Omental fat pad (tissue), 4 donors: Measurements from ENCODE around the gene RNF123. TPM values are rescaled to one million over a fixed set of nuclear protein-coding genes. Genes with fewer than 3 reads are reported as not detected.

Source experiments
- ATAC-seq: fragments of 150-250 bp; one replicate; pipeline ENCODE4 v1.9.1; 2016; ENCODE audit warnings: mild to moderate bottlenecking, moderate library complexity; ENCODE audit not compliant: low FRiP score
- DNase-seq: peaks from one replicate; pipeline ENCODE4 v3.0.0-alpha.2; 2019; ENCODE audit warnings: low spot score
- total RNA-seq, 4 donors: library from RNA; depleted of rRNA; stranded (reverse); fragments of >200 nt; gene quantifications; one replicate each; pipeline ENCODE4 v1.1.0, GENCODE V29; 2016
- TF ChIP-seq, protein P1 (sequence below), 3 donors: fragments of 450-650 bp; IDR thresholded peaks; one replicate each; pipeline ENCODE4 v1.5.1; 2016 to 2017; ENCODE audit warnings: antibody characterized with exemption in 3 of 3, mild to moderate bottlenecking in 3 of 3, moderate library complexity in 2 of 3

The RNF123 gene
- total RNA-seq, 4 donors from 2014 or later, result 22.2 to 28.7 (median 26.7) TPM

DNA sequence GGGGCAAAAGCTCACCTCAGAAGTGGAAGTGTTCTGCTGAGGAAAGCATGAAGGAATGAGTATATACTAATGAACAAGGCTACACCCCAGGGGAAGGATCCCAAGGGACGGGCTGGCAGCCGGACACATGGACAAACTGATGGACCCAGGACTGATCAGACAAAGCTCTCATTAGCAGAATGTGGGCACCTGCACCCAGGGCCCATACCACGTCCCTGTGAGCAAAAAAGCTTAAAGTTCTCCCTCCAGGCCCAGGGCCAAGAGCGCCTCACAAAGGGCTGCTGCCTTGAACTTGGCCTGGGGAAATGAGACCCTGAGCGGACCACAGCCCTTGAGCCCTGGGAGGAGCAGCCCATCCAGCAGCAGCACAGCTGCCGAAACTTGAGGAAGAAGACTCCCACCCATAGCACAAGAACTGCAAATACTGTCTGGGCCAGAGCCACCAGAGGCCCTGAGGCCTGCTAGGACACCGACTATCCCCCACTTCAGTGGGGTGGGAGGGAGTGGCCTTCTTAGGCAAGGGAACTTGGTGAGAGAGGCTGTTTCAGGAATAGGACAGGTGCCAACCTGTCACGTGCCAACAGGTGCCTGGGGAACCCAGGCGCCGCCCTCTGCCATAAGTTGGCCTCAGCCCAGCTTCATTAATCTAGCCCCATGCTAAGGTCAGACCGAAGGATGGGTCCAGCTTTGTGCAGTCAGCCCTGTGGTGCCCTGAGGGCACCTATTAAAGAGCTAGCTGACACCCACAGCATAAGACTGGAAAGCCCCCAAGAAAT, 36.7 kb downstream of the RNF123 start:
- TF ChIP-seq, protein P1, sequence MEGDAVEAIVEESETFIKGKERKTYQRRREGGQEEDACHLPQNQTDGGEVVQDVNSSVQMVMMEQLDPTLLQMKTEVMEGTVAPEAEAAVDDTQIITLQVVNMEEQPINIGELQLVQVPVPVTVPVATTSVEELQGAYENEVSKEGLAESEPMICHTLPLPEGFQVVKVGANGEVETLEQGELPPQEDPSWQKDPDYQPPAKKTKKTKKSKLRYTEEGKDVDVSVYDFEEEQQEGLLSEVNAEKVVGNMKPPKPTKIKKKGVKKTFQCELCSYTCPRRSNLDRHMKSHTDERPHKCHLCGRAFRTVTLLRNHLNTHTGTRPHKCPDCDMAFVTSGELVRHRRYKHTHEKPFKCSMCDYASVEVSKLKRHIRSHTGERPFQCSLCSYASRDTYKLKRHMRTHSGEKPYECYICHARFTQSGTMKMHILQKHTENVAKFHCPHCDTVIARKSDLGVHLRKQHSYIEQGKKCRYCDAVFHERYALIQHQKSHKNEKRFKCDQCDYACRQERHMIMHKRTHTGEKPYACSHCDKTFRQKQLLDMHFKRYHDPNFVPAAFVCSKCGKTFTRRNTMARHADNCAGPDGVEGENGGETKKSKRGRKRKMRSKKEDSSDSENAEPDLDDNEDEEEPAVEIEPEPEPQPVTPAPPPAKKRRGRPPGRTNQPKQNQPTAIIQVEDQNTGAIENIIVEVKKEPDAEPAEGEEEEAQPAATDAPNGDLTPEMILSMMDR (IDR thresholded peaks at IDR 0.05), result no peak
- DNase-seq, result no peak
- ATAC-seq, result no peak

DNA sequence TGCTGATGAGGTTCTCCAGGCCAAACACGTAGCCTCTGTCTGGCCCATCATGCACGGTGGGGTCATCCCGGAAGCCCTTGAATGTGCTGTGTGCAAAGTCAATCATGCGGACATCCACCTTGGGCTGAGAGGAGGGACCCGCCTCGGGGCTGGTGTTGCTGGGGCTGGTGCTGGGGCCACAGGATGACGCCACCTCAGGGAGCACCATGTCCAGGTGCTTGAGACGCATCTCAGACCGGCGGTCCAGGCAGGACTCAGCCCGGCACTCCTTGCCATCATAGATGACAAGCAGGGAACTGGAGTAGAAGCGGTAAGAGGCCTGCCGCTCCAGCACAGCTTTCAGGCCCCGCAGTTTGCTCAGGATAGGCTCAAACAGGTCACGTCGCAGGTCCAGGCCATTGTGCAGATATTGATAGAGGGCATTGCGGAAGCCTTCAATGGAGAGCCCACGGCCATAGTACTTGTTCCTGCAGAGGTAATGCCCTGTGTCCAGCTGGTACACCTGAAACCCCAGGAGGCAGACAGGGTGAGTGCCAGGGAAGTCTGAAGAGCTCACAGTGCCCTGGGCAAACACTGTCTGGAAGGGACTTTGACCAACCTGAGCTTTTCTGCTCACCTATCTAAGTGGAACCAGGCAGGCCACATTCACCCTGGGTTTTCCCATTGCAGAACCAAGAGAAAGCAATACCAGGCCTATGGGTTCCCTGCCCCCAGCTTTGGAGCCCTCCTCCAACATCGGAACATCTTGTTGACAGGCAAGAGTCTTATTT, 38.0 kb downstream of the RNF123 start:
- TF ChIP-seq, protein P1 (IDR thresholded peaks at IDR 0.05), result no peak
- ATAC-seq (no peak), DNase-seq (no peak)

DNA sequence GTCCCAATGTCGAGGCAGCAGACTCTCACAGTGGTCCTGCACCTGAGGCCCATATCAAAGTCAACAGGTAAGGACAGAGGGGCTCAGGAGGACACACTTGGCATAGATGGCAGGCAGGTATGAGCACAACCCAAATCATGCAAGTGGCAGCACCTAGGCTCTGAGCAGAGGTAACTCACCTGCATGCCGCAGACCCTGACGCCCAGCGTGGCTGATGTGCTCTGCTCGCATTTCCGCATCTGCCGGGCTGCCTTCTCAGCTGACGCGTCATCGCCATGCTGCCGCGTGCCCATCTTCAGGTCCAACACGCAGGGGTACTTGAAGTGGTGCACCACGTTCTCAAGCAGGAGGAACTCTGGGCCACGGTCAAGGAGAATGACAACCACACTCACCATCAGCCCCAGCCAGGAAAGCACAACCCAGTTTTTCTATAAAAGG, 38.6 kb downstream of the RNF123 start:
- no peak for ATAC-seq
- TF ChIP-seq, protein P1 (IDR thresholded peaks at IDR 0.05), result no peak
- no peak for DNase-seq

DNA sequence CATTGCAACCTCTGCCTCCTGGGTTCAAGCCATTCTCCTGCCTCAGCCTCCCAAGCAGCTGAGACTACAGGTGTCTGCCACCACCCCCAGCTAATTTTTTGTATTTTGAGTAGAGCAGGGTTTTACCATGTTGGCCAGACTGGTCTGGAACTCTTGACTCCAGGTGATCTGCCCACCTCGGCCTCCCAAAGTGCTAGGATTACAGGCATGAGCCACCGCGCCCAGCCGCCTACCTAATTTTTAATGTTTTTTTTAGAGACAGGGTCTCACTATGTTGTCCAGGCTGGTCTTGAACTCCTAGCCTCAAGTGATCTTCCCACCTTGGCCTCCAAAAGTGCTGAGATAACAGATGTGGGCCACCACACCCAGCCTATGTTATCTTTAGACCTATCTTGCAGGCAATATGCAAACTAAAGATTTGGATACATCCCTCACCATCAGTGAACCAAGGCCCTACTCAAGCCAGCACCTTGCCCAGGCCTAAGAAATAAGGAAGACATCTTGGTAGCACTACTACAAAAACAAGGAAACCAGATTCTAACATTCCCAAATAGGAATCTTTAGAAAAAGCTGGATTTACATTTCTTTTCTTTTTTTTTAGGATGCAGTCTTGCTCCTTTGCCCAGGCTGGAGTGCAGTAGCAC, 40.7 kb downstream of the RNF123 start:
- TF ChIP-seq, protein P1 (IDR thresholded peaks at IDR 0.05), result no peak
- ATAC-seq (no peak), DNase-seq (no peak)

DNA sequence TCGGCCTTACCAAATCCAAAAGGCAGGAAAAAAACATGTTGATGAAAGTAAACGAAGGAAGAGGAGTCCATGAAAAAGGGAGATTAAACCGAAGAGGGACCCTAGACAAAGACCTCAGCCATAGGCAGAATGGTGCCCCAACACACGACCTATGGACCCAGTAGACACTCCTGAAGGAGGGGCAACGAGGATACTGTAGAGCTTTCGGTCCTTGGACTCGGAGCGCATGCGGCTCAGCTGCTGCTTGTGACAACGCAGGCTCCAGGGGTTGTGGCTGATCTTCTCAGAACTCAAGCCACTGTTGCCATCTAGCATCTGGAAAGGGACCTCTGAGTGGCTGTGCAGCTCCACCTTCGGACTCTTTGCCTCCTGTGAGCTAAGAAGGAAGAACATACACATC, 43.2 kb downstream of the RNF123 start:
- ATAC-seq, result no peak
- DNase-seq, result no peak
- TF ChIP-seq, protein P1 (IDR thresholded peaks at IDR 0.05), result no peak

DNA sequence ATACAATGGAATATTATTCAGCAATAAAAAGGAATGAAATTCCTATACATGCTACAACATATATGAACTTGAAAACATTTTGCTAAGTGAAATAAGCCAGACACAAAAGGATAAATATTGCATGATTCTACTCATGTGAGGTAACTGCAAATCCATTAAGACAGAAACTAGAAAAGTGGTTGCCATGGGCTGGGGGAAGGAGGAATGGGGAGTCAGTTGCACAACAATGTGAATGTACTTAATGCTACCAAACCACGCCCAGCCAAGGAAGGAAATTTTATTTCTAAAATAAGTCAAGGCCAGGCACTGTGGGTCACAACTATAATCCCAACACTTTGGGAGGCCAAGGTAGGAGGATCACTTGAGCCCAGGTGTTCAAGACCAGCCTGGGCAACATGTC, 44.2 kb downstream of the RNF123 start:
- TF ChIP-seq, protein P1 (IDR thresholded peaks at IDR 0.05), result no peak
- ATAC-seq (no peak), DNase-seq (no peak)
